DMS53 treated with DMSO at 0.1 percent for 48 hours (cell line): Measurements from ENCODE around the gene BTBD6.
A peak's percentile ranks its signal among the peaks of the same experiment; 100 is the strongest.

ENCODE experiments used
- DNase-seq: peaks from one replicate; lab custom pipeline; 2025; ENCODE audit not compliant: unreplicated experiment; lab: John Stamatoyannopoulos, UW

BTBD6 gene

GRCh38 chr14:105248368-105249181 lies at the start of gene BTBD6:
BTBD6 (plus strand) TSS chr14:105248533; CDS start chr14:105248712, 179 bp downstream.
- peak; percentile 46 for DNase-seq

GRCh38 chr14:105198588-105198987 lies 49.7 kb upstream of the BTBD6 start:
- no peak for DNase-seq

GRCh38 chr14:105199093-105199492 lies 49.2 kb upstream of the BTBD6 start:
- DNase-seq: no peak

- DNase-seq: no peak
Measured at GRCh38 chr14:105200074-105200473, 48.3 kb upstream of the BTBD6 start.

GRCh38 chr14:105200641-105201040 lies 47.7 kb upstream of the BTBD6 start:
- DNase-seq: no peak

GRCh38 chr14:105201156-105201924 lies 47.0 kb upstream of the BTBD6 start:
- DNase-seq: no peak

GRCh38 chr14:105201925-105202513 lies 46.3 kb upstream of the BTBD6 start:
- no peak for DNase-seq

- DNase-seq: no peak
Measured at GRCh38 chr14:105203057-105203531, 45.2 kb upstream of the BTBD6 start.

GRCh38 chr14:105203701-105204100 lies 44.6 kb upstream of the BTBD6 start:
- DNase-seq: no peak

GRCh38 chr14:105204206-105204930 lies 44.0 kb upstream of the BTBD6 start:
- DNase-seq: no peak

- DNase-seq: no peak
Measured at GRCh38 chr14:105204931-105205672, 43.2 kb upstream of the BTBD6 start.

- DNase-seq: no peak
Measured at GRCh38 chr14:105205673-105206208, 42.6 kb upstream of the BTBD6 start.

- no peak for DNase-seq
Measured at GRCh38 chr14:105206873-105207272, 41.5 kb upstream of the BTBD6 start.

GRCh38 chr14:105207460-105207901 lies 40.9 kb upstream of the BTBD6 start:
- no peak for DNase-seq

- no peak for DNase-seq
Measured at GRCh38 chr14:105207996-105208737, 40.2 kb upstream of the BTBD6 start.

GRCh38 chr14:105208738-105209075 lies 39.6 kb upstream of the BTBD6 start:
- DNase-seq: no peak

- no peak for DNase-seq
Measured at GRCh38 chr14:105209091-105209490, 39.2 kb upstream of the BTBD6 start.

GRCh38 chr14:105209646-105210045 lies 38.7 kb upstream of the BTBD6 start:
- no peak for DNase-seq

GRCh38 chr14:105210266-105211025 lies 37.9 kb upstream of the BTBD6 start:
- DNase-seq: no peak
